ENCODE measurements around the gene DNAJB9.

GRCh38 chr7:108557617-108558016 lies 12.1 kb upstream of the DNAJB9 start:
- no peak for TF ChIP-seq HDAC6 (IDR thresholded peaks at IDR 0.05; ENCODE audit: unreplicated experiment)
- TF ChIP-seq CTCF (IDR thresholded peaks at IDR 0.05 in 2 of 3, conservative IDR thresholded peaks at IDR 0.05 in 1 of 3; ENCODE audit: control insufficient read depth in 2 of 3, extremely low read depth in 1 of 3, insufficient read depth in 1 of 3, low read depth in 3 of 3, low read length in 3 of 3), result no peak
- no peak for TF ChIP-seq NR2F1 (conservative IDR thresholded peaks at IDR 0.05)
- TF ChIP-seq RFX5 (IDR thresholded peaks at IDR 0.05; ENCODE audit: low read depth, low read length), result no peak
- no peak for TF ChIP-seq SMAD1 (IDR thresholded peaks at IDR 0.05; ENCODE audit: low read depth, partially characterized antibody)
- no peak for TF ChIP-seq ZNF274 (IDR thresholded peaks at IDR 0.05; ENCODE audit: insufficient read depth, insufficient read length)
- TF ChIP-seq HCFC1 (IDR thresholded peaks at IDR 0.05; ENCODE audit: low read length), result no peak
- no peak for TF ChIP-seq USF2 (IDR thresholded peaks at IDR 0.05; ENCODE audit: borderline replicate concordance, low read depth, low read length)
- no peak for TF ChIP-seq EZH2 (IDR thresholded peaks at IDR 0.05; ENCODE audit: borderline replicate concordance, control insufficient read depth, low read depth, low read length)
- no peak for TF ChIP-seq SKIL (IDR thresholded peaks at IDR 0.05; ENCODE audit: low read depth, poor library complexity, severe bottlenecking)
- TF ChIP-seq RBBP5 (conservative IDR thresholded peaks at IDR 0.05), result no peak
- TF ChIP-seq RAD21 (IDR thresholded peaks at IDR 0.05; ENCODE audit: insufficient read depth, low read depth, low read length), result no peak
- TF ChIP-seq NFYB (IDR thresholded peaks at IDR 0.05; ENCODE audit: insufficient read depth, low read depth, low read length), result no peak
